Stimulated activated effector memory CD8-positive, alpha-beta T cell treated with anti-CD3 and anti-CD28 coated beads, Interleukin-12 subunit alpha, Interleukin-12 subunit beta, amount 100 ng/mL, for 72 hours (primary cell): ENCODE results near the gene MYPOP.

Experiments used
- ATAC-seq: fragments of 150-1000 bp; cut with Tn5 transposase; 2 replicates; pipeline ENCODE4 v1.10.0; 2021
- DNase-seq, 2 donors: peaks; one replicate each; pipeline ENCODE4 v3.0.0; 2021 to 2022; ENCODE audit warnings: low spot score in 2 of 2
- H3K27ac Mint-ChIP-seq: one replicate; pipeline ENCODE4 v1.8.0; 2022; ENCODE audit warnings: mild to moderate bottlenecking, mixed read lengths
- H3K36me3 Mint-ChIP-seq: one replicate; pipeline ENCODE4 v1.8.0; 2022; ENCODE audit warnings: mild to moderate bottlenecking, mixed read lengths
- H3K4me1 Mint-ChIP-seq: one replicate; pipeline ENCODE4 v1.8.0; 2022; ENCODE audit warnings: mixed read lengths
- H3K4me3 Mint-ChIP-seq: one replicate; pipeline ENCODE4 v1.8.0; 2022; ENCODE audit warnings: mild to moderate bottlenecking, mixed read lengths
- H3K9me3 Mint-ChIP-seq: one replicate; pipeline ENCODE4 v1.8.0; 2022; ENCODE audit warnings: mixed read lengths

The MYPOP gene

DNA sequence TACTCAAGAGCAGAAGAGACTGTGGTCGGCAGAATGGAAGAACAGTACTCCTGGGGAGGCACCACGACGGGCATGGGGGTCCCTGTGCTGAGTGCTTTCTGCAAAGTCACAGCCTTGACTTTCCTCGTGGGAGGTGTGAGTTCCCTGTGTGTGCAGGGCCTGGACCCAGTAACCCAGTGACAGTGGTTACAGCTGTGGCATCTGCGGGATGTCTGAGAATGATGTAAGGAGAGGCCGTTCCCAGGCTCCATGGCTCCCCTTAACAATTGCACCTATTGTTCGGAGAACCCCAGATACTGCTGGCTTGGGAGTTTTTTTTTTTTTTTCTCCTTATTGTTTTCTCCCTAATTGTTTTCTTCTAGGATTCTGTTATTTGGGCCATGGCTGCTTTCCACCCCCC is 17.3 kb upstream of the MYPOP start:
- Mint-ChIP-seq H3K27ac (no peak overlapping the region), H3K4me1 (peaks cover 19% of the 10 kb centered on the region)

DNA sequence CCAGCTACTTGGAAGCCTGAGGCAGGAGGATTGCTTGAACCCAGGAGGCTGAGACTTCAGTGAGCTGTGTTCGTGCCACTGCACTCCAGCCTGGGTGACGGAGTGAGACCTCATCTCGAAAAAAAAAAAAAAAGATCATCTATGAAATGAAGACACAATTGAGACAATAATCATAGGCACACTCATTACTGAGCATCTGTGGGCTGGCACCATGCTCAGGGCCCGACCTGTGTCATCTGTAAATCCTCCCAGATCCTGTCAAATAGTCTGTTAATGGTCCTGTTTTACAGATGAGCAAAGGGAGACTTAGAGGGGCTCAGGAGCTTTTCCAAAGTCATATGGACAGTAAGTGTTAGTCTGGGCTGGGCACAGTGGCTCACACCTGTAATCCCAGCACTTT is 16.3 kb upstream of the MYPOP start:
- Mint-ChIP-seq H3K9me3 (no peaks in the 10 kb centered on the region), H3K4me1 (peaks cover 19% of the 10 kb centered on the region), H3K27ac (peak overlapping the region; percentile 37), H3K36me3 (peaks cover 5% of the 10 kb centered on the region), H3K4me3 (peak overlapping the region; percentile 16)
- no peak for DNase-seq
- peak; percentile 72 for ATAC-seq

More for the DNA sequence above, 17.3 kb upstream of the MYPOP start:
- Mint-ChIP-seq H3K9me3 (no peaks in the 10 kb centered on the region), H3K36me3 (peaks cover 5% of the 10 kb centered on the region), H3K4me3 (no peak overlapping the region)
- DNase-seq (no peak), ATAC-seq (no peak)

DNA sequence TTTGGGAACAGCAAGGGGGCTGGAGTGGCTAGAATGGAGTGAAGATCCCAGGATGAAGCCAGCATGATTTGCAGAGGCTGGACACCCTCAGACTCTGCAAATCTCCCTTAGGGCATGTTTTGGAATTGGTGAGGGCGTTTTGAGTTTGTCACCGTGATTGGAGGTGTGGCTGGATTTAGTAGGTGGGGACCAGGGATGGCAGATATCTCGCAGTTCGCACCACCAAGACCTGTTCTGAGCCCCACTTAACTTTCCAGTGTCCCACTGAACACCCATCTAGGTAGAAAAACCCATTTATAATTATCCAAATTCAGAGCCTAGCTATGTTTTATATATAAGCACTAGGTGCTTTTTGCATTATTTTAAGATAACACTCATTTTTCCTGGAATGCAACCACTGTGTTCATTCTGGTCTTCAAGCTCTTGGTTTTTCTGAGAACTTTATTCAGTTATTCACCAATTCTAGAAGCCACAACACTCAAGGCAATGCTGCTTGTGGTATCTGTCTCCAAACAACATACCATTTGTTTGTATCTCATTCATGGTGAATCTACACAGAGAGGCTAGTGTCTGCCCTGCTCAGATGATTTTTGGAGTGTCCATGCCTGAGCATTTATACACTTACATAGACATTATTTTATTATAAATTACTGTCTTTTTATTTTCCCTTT is 15.1 kb upstream of the MYPOP start:
- no peak overlapping the region for H3K4me3 Mint-ChIP-seq
- no peaks in the 10 kb centered on the region for H3K9me3 Mint-ChIP-seq

DNA sequence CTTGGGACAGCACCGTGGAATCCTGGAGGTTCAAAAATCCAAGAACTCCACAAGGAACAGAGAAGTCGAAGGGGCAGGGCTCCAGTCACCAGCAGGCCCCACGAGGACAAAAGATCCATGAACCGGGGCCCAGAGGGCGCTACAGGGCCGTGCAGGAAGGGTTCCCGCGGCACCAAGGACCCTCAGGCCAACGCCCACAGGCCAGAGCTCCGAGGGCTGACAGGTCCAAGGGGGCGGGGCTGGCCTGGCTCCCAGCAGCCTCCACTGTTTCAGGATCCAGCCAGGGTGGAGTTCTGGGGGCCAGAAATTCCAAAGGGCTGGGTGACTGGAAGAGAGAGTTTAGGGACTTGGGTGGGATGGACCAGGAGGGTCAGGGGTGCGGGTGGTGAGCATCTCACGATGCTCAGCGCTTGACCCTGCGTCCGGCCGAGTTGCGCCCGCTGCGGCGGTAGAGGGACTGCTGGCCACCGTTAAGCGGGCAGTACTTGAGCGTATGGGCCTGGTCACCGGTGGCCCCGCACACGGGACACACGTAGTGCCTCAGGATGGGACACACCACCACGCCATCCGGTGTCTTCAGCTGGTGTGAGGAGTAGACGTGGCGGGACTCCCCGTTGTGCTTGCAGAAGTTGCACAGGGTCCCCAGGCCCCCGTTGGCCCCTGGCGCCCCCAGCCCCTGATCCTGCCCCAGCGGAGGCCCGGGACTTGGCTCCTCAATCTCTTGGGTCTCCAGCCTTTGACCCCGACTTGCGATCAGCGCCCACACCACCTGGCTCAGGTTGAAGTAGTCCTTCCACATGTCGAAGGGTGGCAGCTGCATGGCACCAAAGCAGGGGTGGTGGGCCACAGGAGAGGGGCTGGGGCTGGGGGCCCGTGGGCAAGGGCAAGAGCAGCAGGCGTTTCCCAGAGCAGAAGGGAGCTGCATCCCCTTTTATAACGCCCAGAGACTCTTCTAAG is 11.7 kb upstream of the MYPOP start, which contains the start of gene NANOS2:
Gene NANOS2, minus strand, starts transcription at position 905 of the 957 bp plus-strand sequence. Its CDS starts 85 bp downstream, at position 820.
- H3K27ac Mint-ChIP-seq = no peak within 1 kb of the TSS

More for the DNA sequence above, 15.1 kb upstream of the MYPOP start:
- Mint-ChIP-seq H3K4me1 (peaks cover 19% of the 10 kb centered on the region), H3K36me3 (peaks cover 5% of the 10 kb centered on the region), H3K27ac (peak overlapping the region; percentile 43)
- ATAC-seq (peak; percentile 86), DNase-seq (no peak)

DNA sequence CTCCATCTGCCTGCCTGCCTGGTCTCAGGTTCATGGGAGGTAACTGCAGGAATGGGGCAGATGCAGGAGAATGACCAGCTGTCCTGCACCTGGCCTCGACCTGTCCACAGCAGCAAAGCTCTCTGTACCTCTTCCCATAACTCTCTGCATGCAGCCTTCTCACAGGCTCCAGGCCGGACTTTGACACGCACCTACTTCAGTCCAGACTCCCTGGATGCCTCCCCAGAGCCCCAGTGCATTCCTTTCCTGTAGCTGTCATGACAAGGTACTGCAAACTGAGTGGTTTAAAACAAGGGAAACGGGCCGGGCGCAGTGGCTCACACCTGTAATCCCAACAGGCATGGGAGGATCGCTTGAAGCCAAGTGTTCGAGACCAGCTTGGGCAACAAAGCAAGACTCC is 8.9 kb upstream of the MYPOP start:
- H3K9me3 Mint-ChIP-seq = no peaks in the 10 kb centered on the region
- ATAC-seq = no peak
- no peaks in the 10 kb centered on the region for H3K36me3 Mint-ChIP-seq
- H3K4me3 Mint-ChIP-seq = no peak overlapping the region
- H3K4me1 Mint-ChIP-seq = peaks cover 10% of the 10 kb centered on the region
- DNase-seq = no peak
- no peak overlapping the region for H3K27ac Mint-ChIP-seq

More for the DNA sequence above, 11.7 kb upstream of the MYPOP start, which contains the start of gene NANOS2:
- peaks cover 5% of the 10 kb centered on the region for H3K36me3 Mint-ChIP-seq
- H3K9me3 Mint-ChIP-seq = no peaks in the 10 kb centered on the region
- H3K4me1 Mint-ChIP-seq = peaks cover 6% of the 10 kb centered on the region
- ATAC-seq (no peak), DNase-seq (no peak)
- no peak within 1 kb of the TSS for H3K4me3 Mint-ChIP-seq

DNA sequence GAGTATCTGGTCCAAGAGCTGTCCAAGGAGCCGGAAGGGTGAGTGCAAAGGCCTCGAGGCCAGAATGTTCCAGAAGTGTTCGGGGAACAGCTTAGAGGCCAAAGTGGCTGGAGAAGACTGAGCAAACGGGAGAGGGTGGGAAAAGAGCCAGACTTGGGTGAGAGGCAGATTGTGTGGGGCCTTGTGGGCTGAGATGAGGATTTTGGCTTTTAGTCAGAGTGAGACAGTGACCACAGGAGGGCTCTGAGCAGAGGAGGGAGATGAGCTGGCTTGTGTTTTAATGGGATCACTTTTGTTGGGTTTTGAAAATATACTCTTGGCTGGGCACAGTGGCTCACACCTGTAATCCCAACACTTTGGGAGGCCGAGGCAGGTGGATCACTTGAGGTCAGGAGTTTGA is 6.5 kb upstream of the MYPOP start:
- H3K4me1 Mint-ChIP-seq = peaks cover 8% of the 10 kb centered on the region
- no peak for DNase-seq
- H3K36me3 Mint-ChIP-seq = no peaks in the 10 kb centered on the region
- H3K9me3 Mint-ChIP-seq = no peaks in the 10 kb centered on the region
- H3K4me3 Mint-ChIP-seq = no peak overlapping the region
- no peak overlapping the region for H3K27ac Mint-ChIP-seq
- ATAC-seq = peak; percentile 85

DNA sequence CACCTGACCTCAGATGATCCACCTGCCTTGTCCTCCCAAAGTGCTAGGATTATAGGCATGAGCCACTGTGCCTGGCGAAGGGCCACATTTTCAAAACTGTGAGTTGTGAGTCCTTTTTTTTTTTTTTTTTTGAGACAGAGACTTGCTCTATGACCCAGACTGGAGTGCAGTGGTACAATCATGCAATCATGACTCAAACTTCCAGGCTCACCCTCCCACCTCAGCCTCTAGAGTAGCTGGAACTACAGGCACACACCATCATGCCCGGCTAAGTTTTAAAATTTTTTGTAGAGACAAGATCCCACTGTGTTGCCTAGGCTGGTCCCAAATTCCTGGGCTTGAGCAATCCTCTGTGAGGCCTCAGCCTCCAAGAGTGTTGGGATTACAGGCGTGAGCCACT is 3.8 kb upstream of the MYPOP start:
- ATAC-seq (no peak), DNase-seq (no peak)
- H3K27ac Mint-ChIP-seq = no peak overlapping the region
- H3K4me1 Mint-ChIP-seq = peaks cover 15% of the 10 kb centered on the region
- H3K36me3 Mint-ChIP-seq = peaks cover 17% of the 10 kb centered on the region
- H3K4me3 Mint-ChIP-seq = no peak overlapping the region
- no peaks in the 10 kb centered on the region for H3K9me3 Mint-ChIP-seq

DNA sequence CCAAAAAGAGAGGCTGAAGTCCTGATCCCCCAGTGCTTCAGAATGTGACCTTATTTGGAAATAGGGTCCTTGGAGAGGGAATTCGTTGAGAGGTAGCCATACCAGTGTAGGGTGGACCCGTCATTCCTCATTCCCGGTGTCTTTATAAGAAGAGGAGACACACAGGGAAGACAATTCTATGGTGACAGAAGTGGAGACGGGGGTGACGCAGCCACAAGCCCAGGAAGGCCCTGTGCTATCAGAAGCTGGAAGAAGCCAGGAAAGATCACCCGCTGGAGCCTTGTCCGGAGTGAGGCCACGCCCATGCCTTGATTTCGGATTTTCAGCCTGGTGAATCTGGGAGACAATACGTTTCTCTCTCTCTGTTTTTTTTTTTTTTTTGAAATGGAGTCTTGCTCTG is 2.6 kb upstream of the MYPOP start:
- Mint-ChIP-seq H3K27ac (no peak overlapping the region), H3K9me3 (no peaks in the 10 kb centered on the region), H3K4me1 (peaks cover 25% of the 10 kb centered on the region), H3K36me3 (peaks cover 22% of the 10 kb centered on the region), H3K4me3 (no peak overlapping the region)
- no peak for DNase-seq
- ATAC-seq = no peak

DNA sequence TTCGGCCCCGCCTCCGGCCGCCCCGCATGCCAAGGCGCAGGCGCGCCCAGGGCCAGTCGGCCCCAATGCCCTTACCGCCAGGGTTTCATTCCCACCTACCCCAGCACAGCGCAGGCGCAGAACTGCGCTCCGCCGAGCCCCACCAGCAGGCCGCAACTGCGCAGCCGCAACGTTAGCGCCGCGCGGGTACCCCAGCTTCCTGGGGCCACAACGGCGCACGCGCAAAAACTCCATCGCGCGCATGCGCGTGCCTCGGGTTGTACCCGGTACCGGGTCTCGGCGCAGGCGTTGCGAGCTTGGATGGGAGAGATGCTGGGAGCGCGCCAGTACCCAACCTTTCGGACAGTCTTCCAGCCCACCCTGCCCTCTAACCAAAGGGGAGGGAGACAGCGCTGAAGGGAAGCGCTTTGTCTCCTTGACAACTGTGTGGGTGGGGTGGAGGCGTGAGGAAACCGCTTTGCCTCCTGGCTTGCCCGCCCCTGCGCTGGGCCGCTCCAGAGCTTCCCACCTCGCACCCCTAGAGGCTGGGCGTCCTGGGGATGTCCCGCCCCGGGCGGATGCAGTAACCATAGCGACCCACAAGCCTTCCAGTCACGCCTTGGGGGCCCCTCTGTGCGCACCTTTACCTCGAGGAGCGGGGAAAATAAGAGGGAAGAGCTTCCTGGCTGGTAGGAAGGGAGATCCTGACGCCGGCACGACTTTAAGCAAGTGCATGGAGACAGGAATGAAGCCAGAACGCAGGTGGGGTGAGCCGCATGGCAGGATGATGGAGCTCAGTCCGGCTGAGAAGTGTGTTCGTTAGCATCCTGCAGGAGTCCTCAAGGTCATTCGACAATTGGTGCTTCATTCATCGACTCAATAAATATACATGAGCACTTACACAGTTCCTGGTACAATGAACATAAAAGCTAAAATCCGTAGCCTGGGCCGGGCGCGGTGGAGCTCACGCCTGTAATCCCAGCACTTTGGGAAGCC is 525 bp upstream of the MYPOP start:
- Mint-ChIP-seq H3K4me3 (peak overlapping the region; percentile 95), H3K9me3 (no peaks in the 10 kb centered on the region), H3K27ac (peak overlapping the region; percentile 93), H3K4me1 (peaks cover 19% of the 10 kb centered on the region), H3K36me3 (peaks cover 37% of the 10 kb centered on the region)
- DNase-seq (peak; percentile 100), ATAC-seq (peak; percentile 88)

DNA sequence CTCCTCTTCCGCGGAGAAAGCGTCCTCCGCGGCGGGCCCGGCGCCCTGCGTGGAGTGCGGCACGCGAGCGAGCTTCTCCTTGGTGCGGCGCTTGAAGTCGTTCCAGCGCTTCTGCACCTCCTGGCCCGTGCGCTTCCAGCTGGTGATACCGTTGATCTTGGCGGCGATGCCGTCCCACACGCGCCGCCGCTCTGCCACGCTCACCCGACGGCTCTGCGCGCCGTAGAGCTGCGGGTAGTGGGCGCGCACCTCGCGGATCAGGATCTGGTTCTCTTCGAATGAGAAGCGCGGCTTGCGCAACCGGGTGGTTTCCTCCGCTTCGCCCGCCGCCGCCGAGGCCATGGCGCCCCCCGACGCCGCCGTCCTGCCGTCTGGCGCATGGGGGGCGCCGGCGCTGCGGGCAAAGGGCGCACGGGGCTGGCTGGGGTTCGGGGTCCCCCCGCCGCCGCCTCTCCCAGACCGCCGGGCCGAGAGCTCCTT is 941 bp downstream of the MYPOP start:
- Mint-ChIP-seq H3K9me3 (no peaks in the 10 kb centered on the region), H3K36me3 (peaks cover 44% of the 10 kb centered on the region), H3K27ac (peak overlapping the region; percentile 93), H3K4me3 (peak overlapping the region; percentile 95), H3K4me1 (peaks cover 19% of the 10 kb centered on the region)
- no peak for ATAC-seq
- DNase-seq = no peak

DNA sequence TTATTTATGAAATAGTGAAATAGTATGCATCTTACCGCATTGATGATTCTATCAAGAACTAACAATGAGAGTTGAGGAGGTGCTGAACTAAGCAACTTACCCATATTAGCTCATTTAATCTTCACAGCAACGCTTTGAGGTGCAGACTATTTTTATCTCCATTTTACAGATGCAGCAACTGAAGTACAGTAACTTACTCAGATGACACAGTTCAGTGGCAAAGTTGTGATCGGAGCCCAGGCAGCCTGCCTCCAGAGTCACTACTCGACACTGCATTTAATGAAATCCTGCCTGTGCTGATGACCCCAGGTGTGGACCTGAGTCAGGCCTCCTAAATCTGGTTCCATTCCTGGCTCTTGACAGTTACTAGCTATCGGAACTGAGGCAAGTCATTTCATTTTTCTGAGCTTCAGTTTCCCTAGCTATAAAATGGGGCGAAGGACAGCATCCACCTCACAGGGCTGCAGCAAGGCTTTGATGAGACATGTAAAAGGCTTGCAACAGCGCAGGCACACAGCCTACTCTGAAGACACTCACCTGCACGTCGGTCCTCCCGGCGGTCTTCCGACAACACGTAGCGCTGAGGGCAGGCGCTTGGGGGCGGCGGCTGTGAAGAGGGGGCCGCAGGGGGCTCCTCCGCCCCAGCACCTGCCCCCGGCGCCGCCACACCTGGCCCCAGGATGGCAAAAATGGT is 1.5 kb downstream of the MYPOP start:
- Mint-ChIP-seq H3K4me3 (peak overlapping the region; percentile 95), H3K9me3 (no peaks in the 10 kb centered on the region), H3K4me1 (peaks cover 19% of the 10 kb centered on the region), H3K36me3 (peaks cover 44% of the 10 kb centered on the region), H3K27ac (no peak overlapping the region)
- DNase-seq (no peak), ATAC-seq (no peak)

DNA sequence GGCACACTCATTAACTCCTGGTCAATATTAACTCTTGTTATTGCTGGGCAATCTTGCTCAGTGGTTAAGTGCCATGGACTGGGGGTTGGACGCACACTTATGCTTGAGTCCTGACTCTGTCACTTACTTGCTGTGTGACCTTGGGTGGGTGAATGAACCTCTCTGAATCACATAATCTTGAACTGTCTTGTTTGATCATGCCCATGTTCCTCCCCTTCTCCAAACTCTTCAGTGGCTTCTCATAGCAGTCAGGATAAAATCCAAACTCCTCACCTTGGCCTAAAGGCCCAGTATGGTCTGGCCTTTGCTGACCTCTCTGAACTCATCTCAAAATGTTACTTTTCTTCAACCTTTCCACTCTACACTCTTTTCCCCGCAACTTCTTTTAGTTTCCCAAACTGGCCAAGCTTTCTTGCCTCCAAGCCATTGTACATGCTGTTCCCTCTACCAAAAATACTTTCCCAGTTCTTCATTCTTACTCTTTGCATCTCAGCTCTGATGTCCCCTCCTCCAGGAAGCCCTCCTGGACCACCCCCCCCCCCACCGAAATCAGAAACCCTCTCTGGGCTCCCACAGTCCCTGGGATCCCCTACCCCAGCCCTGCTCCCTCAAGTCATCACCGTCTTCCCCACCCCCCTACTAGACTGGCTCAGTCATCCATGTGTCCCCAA is 2.4 kb downstream of the MYPOP start:
- ATAC-seq = no peak
- peaks cover 25% of the 10 kb centered on the region for H3K4me1 Mint-ChIP-seq
- H3K36me3 Mint-ChIP-seq = peaks cover 51% of the 10 kb centered on the region
- H3K9me3 Mint-ChIP-seq = no peaks in the 10 kb centered on the region
- H3K4me3 Mint-ChIP-seq = peak overlapping the region; percentile 95
- no peak for DNase-seq
- H3K27ac Mint-ChIP-seq = no peak overlapping the region

DNA sequence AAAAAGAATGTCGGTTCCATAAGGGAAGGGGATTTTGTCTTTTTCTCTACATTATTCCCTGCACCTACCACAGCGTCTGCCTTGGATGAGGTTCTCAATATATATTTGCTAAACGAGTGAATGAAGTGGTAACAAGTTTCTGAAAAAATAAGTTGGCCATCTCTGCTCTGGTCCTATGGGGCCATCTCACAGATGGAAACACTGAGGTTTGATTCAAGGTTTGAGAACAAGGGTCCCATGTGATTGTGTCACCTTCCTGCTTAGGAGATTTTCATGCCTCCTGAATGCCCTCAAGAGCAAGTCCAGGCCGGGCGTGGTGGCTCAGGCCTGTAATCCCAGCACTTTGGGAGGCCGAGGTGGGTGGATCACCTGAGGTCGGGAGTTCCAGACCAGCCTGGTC is 3.2 kb downstream of the MYPOP start:
- Mint-ChIP-seq H3K36me3 (peaks cover 51% of the 10 kb centered on the region), H3K27ac (no peak overlapping the region), H3K4me1 (peaks cover 27% of the 10 kb centered on the region), H3K4me3 (no peak overlapping the region), H3K9me3 (no peaks in the 10 kb centered on the region)
- ATAC-seq (no peak), DNase-seq (no peak)
